Measurements from ENCODE around the gene ART5.
A peak's percentile ranks its signal among the peaks of the same experiment; 100 is the strongest.
"Not testable (repeated sequence)": the region's sequence is repeated elsewhere in the genome, so short reads cannot be mapped to it uniquely, and the experiment has no call there.

ART5 gene

DNA sequence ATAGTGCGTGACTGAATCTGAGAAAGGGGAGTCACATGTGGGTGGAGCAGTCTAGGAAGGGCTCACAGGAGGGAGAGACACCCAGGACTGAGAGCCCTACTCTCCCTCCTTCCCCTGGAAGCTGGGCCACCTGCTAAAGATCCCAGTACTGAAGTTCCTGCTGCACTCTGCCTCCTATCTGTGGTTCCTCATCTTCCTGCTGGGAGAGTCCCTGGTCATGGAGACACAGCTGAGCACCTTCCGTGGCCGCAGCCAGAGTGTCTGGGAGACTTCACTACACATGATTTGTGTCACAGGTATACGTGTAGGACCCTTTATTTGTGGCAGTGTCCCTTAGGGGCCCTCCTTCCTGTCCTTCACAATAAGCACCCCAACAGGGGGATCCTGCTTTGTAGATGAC lies 19.3 kb downstream of the ART5 start:
- DNase-seq = no peak

- DNase-seq = no peak
Measured at GRCh38 chr11:3617990-3618389, 23.8 kb downstream of the ART5 start.

DNA sequence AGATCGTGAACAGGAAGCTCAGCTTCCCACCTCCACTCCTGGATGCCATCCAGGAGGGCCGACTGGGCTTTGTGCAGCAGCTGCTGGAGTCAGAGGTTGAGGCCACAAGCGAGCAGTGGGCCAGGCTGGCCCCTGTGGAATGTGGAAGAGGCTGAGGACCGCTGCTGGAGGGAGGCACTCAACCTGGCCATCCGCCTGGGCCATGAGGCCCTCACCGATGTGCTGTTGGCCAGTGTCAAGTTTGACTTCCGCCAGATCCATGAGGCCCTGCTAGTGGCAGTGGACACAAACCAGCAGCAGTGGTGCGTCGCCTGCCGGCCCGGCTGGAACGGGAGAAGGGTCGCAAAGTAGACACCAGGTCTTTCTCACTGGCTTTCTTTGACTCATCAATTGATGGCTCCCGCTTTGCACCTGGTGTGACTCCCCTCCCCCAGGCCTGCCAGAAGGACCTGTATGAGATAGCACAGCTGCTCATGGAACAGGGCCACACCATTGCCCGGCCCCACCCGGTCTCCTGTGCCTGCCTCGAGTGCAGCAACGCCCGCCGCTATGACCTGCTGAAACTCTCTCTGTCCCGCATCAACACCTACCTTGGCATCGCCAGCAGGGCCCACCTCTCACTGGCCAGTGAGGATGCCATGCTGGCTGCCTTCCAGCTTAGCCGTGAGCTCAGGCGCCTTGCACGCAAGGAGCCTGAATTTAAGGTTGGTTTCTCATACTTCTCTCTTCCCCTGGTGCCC lies 24.9 kb downstream of the ART5 start:
- no peak for DNase-seq

GRCh38 chr11:3615998-3616397 lies 25.8 kb downstream of the ART5 start:
- DNase-seq = no peak

DNA sequence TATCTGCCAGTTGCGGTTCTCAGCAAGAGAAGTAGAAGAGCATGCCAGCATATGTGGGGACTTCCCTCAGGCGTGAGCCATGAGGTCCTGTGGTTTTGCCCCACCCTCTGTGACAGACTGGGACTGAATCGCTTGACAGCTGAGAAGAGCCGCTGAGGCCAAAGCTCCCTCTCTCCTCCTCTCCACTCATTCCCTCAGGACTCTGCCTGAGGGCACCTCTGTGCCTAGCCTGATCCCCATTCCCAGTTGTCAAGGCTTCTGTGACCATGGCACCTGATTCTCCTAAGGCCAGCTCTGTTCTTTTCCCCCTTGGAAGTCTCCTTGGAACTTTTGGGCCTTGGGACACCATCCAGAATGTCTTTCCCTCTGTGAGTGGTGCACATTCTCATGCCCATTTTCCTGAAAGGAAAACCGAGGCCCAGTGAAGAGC lies 27.0 kb downstream of the ART5 start:
- peak in 1 of 58 donors; percentile 2 for DNase-seq

DNA sequence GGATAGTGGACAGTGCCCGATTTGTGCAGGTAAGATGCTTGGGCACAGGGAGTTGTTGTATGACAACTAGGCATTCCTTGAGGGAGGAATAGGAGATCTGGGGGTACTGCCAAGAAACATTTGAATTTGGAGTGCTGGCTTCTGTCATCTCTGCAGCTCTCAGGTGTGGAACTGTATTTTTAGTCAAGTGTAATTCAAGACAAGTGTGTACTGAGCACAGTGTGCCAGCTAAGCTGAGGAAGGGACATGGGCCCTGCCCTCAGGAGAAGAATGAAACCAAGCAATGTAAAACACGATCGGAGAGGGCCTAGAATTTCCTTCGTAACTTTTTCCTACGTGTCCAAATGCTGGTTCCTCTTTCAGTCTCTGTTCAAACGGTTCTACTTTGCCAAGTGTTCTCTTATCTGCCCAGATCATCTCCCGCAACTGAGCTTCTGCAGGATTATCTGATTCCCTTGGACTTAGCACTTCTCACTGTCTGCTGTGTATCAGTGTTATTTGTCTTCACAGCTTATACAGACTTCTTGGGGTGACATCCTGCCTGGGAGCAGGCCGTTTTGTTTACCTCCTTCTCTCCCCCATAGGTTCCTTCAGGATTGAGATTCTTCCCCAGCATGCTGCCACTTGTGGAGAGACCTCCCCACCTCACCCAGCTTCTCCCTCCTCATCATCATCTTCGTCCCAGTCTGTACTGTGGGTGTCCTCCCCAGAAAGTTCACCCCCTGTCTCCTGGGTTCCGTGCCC lies 27.6 kb downstream of the ART5 start:
- no peak for DNase-seq

DNA sequence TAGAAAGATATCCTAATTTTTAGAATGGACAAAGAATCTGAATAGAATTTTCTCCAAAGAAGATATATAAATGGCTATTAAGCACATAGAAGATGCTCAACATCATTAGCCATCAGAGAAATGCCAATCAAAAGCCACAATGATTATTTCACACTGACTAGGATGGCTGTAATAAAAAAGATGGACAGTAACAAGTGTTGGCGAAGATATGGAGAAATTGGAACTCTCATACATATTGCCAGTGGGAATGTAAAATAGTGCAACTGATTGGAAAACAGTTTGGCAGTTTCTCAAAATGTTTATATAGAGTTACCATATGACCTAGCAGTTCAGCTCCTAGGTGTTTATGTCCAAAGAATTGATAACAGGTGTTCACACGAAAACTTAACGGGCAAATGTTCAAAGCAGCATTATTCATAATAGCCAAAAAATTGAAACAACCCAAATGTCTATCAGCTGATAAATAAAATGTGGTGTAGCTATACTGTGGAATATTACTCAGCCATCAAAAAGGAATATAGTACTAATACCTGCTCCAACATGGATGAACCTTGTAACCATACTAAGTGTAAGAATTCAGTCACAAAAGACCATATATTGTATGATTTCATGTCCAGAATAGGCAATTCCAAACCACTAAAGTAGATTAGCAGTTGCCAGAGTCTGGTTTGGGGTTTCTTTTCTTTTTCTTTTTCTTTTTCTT lies 29.7 kb downstream of the ART5 start:
- no peak for DNase-seq

DNA sequence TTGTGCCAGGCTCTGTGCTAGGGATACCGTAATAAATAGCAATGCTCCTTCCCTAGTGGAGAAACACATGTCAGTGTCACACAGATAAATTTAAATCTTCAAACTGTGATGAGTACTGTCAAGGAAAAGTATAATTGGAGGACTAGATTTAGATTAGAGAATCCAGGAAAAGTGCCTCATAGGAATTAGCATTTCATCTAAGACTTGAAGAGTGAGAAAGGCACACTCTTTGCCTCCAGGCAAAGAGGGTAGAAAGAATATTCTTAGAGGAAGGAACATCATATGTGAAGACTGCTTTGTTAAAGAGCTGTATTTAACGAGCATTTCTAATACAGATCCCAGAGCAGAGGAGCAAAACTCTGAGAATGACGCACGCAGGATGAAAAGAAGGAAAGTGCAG lies 30.9 kb downstream of the ART5 start:
- DNase-seq = no peak

- DNase-seq = peak in 1 of 58 donors; percentile 1
Measured at GRCh38 chr11:3609416-3610265, 32.2 kb downstream of the ART5 start.

GRCh38 chr11:3605771-3606203 lies 36.0 kb downstream of the ART5 start:
- no peak for DNase-seq

- DNase-seq = no peak
Measured at GRCh38 chr11:3605283-3605662, 36.5 kb downstream of the ART5 start.

- DNase-seq = no peak
Measured at GRCh38 chr11:3604167-3604566, 37.6 kb downstream of the ART5 start.

DNA sequence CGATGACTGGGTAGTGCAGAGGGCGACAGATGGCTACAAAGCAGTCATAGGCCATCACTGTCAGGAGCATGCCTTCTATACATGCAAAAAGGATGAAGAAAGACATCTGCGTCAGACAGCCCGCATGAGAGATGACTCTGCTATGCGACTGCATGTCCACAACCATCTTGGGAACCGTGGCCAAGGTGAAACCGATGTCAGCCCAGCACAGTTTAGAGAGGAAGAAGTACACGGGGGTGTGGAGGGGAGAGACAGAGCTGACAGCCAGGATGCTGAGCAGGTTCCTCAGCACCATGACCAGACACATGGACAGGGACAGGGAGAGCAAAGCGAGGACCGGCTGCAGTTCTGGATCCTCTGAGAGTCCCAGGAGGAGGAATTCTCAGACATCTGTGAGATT lies 41.6 kb downstream of the ART5 start:
- not testable (repeated sequence) for DNase-seq

GRCh38 chr11:3597743-3598142 lies 44.0 kb downstream of the ART5 start:
- not testable (repeated sequence) for DNase-seq

DNA sequence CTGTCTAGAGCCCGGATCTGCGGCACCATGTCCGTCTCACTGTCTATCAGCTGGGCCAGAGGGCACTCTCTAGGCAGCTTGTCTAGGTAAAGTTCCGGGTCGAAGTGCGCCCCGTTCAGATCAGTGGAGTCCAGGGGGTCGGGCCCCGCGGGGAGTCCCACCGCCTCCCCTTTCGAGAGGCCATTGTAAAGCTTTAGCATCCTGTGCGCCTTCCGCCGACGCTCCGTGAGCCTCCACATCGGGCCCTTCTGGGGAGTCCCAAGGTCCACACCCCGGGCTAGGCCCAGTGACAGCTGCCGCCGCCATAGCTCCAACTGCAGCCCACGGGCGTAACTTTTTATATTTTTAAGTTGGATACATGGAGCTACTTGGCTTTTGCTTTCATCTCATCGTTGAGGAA lies 50.5 kb downstream of the ART5 start:
- not testable (repeated sequence) for DNase-seq

DNA sequence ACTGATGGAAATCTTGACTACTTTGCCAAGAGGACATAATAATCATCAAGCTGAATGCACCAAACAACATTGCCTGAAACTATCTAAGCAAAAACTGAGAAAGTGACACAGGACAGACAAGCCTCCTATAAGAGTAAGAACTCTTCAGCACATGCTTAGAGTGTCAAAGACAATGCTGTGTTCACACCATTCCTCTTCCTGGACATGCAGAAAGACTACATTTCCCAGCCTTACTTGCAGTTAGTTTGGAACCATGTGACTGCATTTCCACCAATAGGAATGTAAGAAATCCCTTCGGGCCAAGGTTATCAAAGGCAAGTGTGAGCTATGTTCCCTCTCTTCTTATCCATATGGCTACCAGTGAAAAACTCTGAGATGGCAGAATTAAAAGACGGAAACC lies 51.6 kb downstream of the ART5 start:
- DNase-seq = not testable (repeated sequence)

DNA sequence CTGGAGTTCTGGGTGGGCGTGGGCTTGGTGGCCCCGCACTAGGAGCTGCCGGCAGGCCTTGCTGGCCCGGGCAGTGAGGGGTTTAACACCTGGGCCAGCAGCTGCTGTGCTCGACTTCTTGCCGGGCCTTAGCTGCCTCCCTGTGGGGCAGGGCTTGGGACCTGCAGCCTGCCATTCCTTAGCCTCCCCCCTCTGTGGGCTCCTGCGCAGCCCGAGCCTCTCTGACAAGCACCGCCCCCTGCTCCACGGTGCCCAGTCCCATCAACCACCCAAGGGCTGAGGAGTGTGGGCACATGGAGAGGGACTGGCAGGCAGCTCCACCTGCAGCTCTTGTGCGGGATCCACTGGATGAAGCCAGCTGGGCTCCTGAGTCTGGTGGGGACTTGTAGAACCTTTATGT lies 53.0 kb downstream of the ART5 start:
- not testable (repeated sequence) for DNase-seq
